GM18951 (cell line): Measurements from ENCODE around the gene GNG12.
"Not testable (repeated sequence)": the region's sequence is repeated elsewhere in the genome, so short reads cannot be mapped to it uniquely, and the experiment has no call there.

Experiments
- POLR2A ChIP-seq: IDR thresholded peaks from 4 replicates; pipeline ENCODE4 v1.6.1; 2011; ENCODE audit warnings: mild to moderate bottlenecking; ENCODE audit not compliant: insufficient read length, insufficient read depth; ENCODE audit errors: extremely low read depth
- in situ Hi-C: fragments of 300-500 bp; cut with MboI; formaldehyde crosslinking; loops from one replicate; pipeline ENCODE4 v1.12.0; 2022; ENCODE audit warnings: low sequenced_read_pairs, mixed read lengths, inconsistent platforms; ENCODE audit not compliant: unreplicated experiment

GNG12 gene

GRCh38 chr1:67734323-67734690 lies 99.0 kb downstream of the GNG12 start:
- no peak for TF ChIP-seq POLR2A
- in situ Hi-C loops = no loop called here

GRCh38 chr1:67733681-67734322 lies 99.5 kb downstream of the GNG12 start:
- in situ Hi-C loops = no loop called here
- TF ChIP-seq POLR2A = no peak

GRCh38 chr1:67732750-67733151 lies 100.5 kb downstream of the GNG12 start:
- in situ Hi-C loops = no loop called here
- TF ChIP-seq POLR2A = no peak

GRCh38 chr1:67731322-67731721 lies 101.9 kb downstream of the GNG12 start:
- in situ Hi-C loops = no loop called here
- no peak for TF ChIP-seq POLR2A

- in situ Hi-C loops = not testable (repeated sequence)
Observed at GRCh38 chr1:67730312-67730711, 103.0 kb downstream of the GNG12 start.

- in situ Hi-C loops = no loop called here
- no peak for TF ChIP-seq POLR2A
Observed at GRCh38 chr1:67729872-67730271, 103.4 kb downstream of the GNG12 start.

GRCh38 chr1:67726224-67726623 lies 107.0 kb downstream of the GNG12 start:
- TF ChIP-seq POLR2A = no peak
- in situ Hi-C loops = no loop called here

- in situ Hi-C loops = no loop called here
Observed at GRCh38 chr1:67724928-67725560, 108.2 kb downstream of the GNG12 start.

GRCh38 chr1:67723620-67724019 lies 109.6 kb downstream of the GNG12 start:
- in situ Hi-C loops = no loop called here

More at GRCh38 chr1:67724928-67725560, 108.2 kb downstream of the GNG12 start:
- TF ChIP-seq POLR2A = no peak

GRCh38 chr1:67723126-67723525 lies 110.1 kb downstream of the GNG12 start:
- TF ChIP-seq POLR2A = no peak
- in situ Hi-C loops = no loop called here

More at GRCh38 chr1:67723620-67724019, 109.6 kb downstream of the GNG12 start:
- TF ChIP-seq POLR2A = no peak

- in situ Hi-C loops = no loop called here
- TF ChIP-seq POLR2A = no peak
Observed at GRCh38 chr1:67722292-67722944, 110.8 kb downstream of the GNG12 start.

- in situ Hi-C loops = no loop called here
- no peak for TF ChIP-seq POLR2A
Observed at GRCh38 chr1:67721650-67722291, 111.5 kb downstream of the GNG12 start.

GRCh38 chr1:67721112-67721511 lies 112.2 kb downstream of the GNG12 start:
- in situ Hi-C loops = no loop called here
- TF ChIP-seq POLR2A = no peak
